Duodenal mucosa (tissue), 2 donors: ENCODE results near the gene AGO1.

Experiments used
- H3K27ac ChIP-seq: one replicate; pipeline ENCODE4 v1.7.0; 2013; ENCODE audit warnings: low read depth, low read length
- H3K27me3 ChIP-seq, 2 donors: one replicate each; pipeline ENCODE4 v1.7.0; 2013; ENCODE audit warnings: low read length in 2 of 2, control low read depth in 1 of 2; ENCODE audit not compliant: insufficient read depth in 2 of 2, control insufficient read depth in 1 of 2
- H3K36me3 ChIP-seq, 2 donors: one replicate each; pipeline ENCODE4 v1.7.0; 2013; ENCODE audit warnings: low read length in 2 of 2, control low read depth in 1 of 2; ENCODE audit not compliant: insufficient read depth in 2 of 2, control insufficient read depth in 1 of 2
- H3K4me1 ChIP-seq, 2 donors: one replicate each; pipeline ENCODE4 v1.7.0; 2013; ENCODE audit warnings: low read length in 2 of 2, control low read depth in 1 of 2; ENCODE audit not compliant: insufficient read depth in 2 of 2, control insufficient read depth in 1 of 2
- H3K4me3 ChIP-seq, 2 donors: one replicate each; pipeline ENCODE4 v1.7.0; 2013; ENCODE audit warnings: low read length in 2 of 2, low read depth in 1 of 2
- H3K9ac ChIP-seq, 2 donors: one replicate each; pipeline ENCODE4 v1.7.0; 2013; ENCODE audit warnings: low read length in 2 of 2, low read depth in 1 of 2
- H3K9me3 ChIP-seq, 2 donors: one replicate each; pipeline ENCODE4 v1.7.0; 2013; ENCODE audit warnings: low read length in 2 of 2, control low read depth in 1 of 2; ENCODE audit not compliant: control insufficient read depth in 1 of 2

AGO1 gene

DNA sequence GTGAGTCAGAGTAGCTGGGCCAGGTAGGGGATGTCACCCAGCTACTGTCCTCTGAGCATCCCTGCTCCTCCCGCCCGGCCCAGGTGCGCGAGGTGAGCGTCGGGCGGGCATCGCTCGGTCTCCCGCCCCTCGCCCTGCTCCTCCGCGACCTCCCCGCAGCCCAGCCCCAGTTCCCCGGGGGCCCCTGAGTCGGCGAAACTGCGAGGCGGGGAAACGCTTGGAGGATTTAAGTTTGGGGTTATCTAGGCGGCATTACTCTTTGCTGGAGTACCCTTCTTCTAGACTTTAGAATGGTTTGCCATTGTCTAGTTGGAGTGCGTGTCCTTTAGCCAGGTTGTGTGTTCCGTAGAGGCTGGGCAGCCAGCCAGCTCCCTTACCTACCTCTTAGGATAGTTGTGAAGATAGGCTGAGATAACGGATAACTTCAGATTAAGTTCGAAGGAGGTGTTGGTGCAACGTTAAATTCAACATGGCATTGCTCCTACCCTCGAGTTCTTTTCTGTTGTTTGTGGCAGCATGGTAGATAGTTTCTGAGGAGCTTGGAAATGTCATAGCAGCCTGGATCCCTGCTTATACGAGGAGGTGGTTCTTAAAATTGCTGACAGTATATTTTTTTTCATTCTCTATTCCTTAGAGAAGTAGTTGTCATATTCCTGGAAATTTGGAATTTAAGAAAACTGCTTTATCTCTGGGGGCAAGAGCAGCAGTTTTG, 48.6 kb downstream of the AGO1 start:
- Histone ChIP-seq H3K27me3 (no peaks in the 10 kb centered on the region), H3K36me3 (no peaks in the 10 kb centered on the region), H3K9me3 (no peaks in the 10 kb centered on the region), H3K27ac (peak overlapping the region; percentile 98), H3K4me1 (peaks cover 14 to 20% of the 10 kb centered on the region in 2 donors), H3K9ac (peak overlapping the region; percentile 81 to 84), H3K4me3 (peak overlapping the region; percentile 80 to 91)

DNA sequence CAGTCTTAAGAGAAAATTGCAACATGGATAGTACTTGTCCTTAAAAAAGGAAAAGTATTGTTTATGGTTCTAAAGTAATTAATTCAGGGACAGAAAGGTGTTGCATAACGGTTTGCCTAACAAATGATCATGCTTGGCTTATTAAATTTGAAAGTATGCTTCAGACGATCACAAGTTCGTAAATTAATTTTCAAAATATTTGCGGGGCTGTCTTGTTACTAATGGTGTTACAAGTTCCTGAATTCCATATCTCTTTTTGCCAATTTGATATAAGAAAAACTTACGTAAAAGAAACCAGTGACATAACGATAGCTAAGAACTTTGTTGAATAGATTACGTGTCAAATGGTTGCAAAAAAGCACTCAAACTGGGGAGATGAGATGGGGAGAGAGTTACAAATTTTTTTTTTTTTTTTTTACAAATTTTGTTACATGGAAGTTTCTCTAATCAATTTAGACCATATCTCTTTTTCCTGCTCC, 49.2 kb downstream of the AGO1 start:
- H3K27ac ChIP-seq, result no peak overlapping the region
- peak overlapping the region; percentile 80 to 91 for H3K4me3 ChIP-seq
- peaks cover 14 to 20% of the 10 kb centered on the region in 2 donors for H3K4me1 ChIP-seq
- H3K9me3 ChIP-seq, result no peaks in the 10 kb centered on the region
- H3K36me3 ChIP-seq, result no peaks in the 10 kb centered on the region
- peak overlapping the region; percentile 81 to 84 for H3K9ac ChIP-seq
- H3K27me3 ChIP-seq, result no peaks in the 10 kb centered on the region

DNA sequence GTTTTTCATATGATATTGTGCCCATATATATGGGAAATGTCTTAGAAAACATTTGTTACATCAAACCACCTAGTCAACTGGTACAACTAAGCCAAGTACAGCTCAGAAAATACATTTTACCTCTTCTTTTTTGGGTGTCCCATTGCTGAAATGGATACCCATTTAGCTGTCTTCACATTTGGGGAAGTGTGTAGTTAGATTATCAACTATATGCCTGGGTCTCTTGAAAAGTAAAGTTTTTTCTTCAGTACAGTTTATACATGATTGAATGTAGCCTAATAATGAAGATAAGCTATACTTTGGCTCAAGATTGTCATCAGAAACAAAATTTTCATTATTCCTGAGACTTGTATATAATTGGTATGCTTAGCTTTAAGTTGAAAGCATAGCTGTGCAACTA, 49.9 kb downstream of the AGO1 start:
- Histone ChIP-seq H3K27ac (no peak overlapping the region), H3K36me3 (no peaks in the 10 kb centered on the region), H3K9ac (no peak overlapping the region), H3K4me1 (peaks cover 14 to 20% of the 10 kb centered on the region in 2 donors), H3K4me3 (no peak overlapping the region), H3K9me3 (no peaks in the 10 kb centered on the region), H3K27me3 (no peaks in the 10 kb centered on the region)

DNA sequence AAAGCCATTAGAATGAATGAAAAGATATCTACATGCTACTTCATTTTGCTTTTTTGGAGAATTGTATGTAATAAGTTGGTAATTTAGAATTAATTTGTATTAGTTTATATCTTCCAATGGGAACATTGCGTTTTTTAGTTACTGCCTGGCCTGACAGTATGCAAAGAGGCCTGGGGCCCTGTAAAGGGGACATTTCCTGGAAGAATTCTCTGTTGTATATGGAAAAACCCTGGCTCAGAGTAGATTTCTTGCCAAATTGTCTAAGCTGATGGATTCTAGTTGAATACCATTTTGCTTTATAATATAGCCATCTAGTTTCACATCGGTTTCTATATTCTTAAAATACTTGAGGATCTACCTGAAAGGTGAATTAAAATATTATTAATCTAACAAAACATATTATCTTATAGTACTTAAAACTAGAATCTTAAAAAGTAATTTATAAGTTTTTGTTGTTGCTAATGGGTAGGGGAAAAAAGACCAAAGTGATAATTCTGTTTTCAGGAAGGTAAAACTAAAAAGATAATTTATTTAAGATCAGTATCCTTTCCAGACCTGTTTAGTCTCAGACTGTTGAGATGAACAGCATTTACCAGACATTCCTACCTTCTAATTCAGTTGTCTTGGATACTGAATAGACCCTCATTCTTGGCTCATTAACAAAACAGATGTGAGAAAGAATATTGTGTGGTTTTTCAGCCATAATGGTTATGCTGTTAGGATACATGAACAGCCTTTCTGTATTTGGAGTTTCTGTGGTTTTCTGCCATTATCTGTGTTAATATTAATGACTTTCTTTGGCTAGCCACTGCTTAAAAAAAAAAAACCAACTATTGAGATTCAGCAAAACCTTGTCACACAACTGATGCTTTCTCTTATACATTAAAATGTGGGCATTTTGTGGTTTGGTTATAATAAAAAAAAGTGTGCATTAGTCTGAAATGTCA, 52.7 kb downstream of the AGO1 start:
- Histone ChIP-seq H3K9me3 (no peaks in the 10 kb centered on the region), H3K9ac (no peak overlapping the region)

DNA sequence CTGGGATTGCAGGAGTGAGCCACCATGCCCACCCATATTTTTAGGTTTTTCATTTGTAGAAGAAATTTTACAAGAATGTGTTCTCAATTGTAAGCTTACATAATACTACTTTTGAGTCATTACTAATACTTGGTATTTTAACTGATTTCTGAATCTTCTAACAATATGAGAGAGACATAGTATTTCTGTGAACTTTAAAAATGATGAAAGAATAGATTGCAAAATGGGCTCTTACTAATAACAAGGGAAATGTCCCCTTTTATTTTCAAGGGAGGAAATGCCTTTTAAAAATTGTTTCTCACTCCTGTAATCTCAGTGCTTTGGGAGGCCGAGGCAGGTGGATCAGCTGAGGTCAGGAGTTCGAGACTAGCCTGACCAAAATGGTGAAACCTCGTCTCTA, 53.8 kb downstream of the AGO1 start:
- no peak overlapping the region for H3K9ac ChIP-seq
- no peaks in the 10 kb centered on the region for H3K9me3 ChIP-seq
- no peak overlapping the region for H3K27ac ChIP-seq
- no peak overlapping the region for H3K4me3 ChIP-seq
- peaks cover 9 to 11% of the 10 kb centered on the region in 2 donors for H3K4me1 ChIP-seq
- no peaks in the 10 kb centered on the region for H3K36me3 ChIP-seq
- H3K27me3 ChIP-seq, result no peaks in the 10 kb centered on the region

More for the DNA sequence above, 52.7 kb downstream of the AGO1 start:
- Histone ChIP-seq H3K36me3 (no peaks in the 10 kb centered on the region), H3K27me3 (no peaks in the 10 kb centered on the region), H3K4me1 (peaks cover 10 to 13% of the 10 kb centered on the region in 2 donors), H3K4me3 (no peak overlapping the region), H3K27ac (no peak overlapping the region)

DNA sequence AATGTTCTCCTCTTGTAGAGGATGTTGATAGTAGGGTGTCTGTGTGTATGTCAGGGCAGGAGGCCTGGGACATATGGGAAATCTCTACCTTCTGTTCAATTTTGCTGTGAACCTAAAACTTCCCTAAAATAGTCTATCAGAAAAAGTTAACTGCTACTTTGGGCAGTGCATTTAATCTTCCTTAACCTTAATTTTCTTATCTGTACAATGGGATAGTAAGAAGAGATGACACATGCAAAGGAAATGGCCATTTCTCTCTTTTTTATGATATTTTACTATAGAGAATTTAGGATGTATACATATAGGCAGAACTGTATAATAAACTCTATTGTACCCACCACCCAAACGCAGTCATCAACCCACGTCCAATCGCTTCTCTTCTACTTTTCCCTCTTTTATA, 56.5 kb downstream of the AGO1 start:
- Histone ChIP-seq H3K4me3 (no peak overlapping the region), H3K9me3 (no peaks in the 10 kb centered on the region), H3K4me1 (peaks cover 0 to 4% of the 10 kb centered on the region in 2 donors), H3K9ac (no peak overlapping the region), H3K36me3 (no peaks in the 10 kb centered on the region), H3K27me3 (no peaks in the 10 kb centered on the region), H3K27ac (no peak overlapping the region)

DNA sequence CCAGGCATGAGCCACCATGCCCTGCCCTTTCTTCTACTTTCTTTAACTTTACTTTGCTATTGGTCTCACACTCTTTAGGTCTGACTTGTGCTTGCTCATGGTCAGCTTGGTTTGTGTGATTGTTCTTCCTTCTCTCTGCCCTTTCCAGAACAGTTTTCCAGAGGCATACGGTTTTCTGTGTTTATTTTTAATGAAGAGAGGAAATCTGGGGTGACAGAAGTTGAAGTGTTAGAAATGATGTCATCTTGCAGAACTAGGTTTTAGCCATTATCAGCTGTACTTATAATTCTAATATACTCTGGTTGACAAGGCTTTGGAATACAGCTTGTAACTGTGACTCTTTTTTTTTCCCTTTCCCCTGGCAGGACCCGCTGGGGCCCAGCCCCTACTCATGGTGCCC, 62.3 kb downstream of the AGO1 start:
- Histone ChIP-seq H3K9ac (no peak overlapping the region), H3K9me3 (no peaks in the 10 kb centered on the region), H3K4me1 (no peaks in the 10 kb centered on the region), H3K36me3 (peaks cover 4 to 6% of the 10 kb centered on the region in 2 donors), H3K4me3 (no peak overlapping the region), H3K27me3 (no peaks in the 10 kb centered on the region), H3K27ac (no peak overlapping the region)

DNA sequence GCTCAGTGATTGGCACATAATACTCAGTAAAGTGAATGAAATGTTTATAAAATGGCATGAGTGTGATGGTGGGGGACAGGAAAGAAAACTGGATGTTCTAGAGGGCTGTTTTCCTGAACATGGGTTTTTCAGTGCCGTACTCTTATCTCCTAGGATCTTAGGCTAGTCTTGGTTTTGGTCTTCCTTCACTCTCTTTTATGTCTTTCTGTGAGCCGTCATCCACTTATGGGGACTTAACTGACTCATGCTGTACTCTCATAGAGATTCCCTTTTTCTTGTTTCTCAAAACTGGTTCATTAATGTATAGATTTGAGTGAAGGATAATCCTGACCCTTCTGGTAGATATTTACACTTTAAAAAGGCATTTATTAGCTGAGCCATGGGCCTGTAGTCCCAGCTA, 64.5 kb downstream of the AGO1 start:
- H3K27ac ChIP-seq, result no peak overlapping the region
- no peak overlapping the region for H3K9ac ChIP-seq
- H3K9me3 ChIP-seq, result no peaks in the 10 kb centered on the region
- H3K4me3 ChIP-seq, result no peak overlapping the region
- peaks cover 4 to 6% of the 10 kb centered on the region in 2 donors for H3K36me3 ChIP-seq
- no peaks in the 10 kb centered on the region for H3K27me3 ChIP-seq
- H3K4me1 ChIP-seq, result no peaks in the 10 kb centered on the region

DNA sequence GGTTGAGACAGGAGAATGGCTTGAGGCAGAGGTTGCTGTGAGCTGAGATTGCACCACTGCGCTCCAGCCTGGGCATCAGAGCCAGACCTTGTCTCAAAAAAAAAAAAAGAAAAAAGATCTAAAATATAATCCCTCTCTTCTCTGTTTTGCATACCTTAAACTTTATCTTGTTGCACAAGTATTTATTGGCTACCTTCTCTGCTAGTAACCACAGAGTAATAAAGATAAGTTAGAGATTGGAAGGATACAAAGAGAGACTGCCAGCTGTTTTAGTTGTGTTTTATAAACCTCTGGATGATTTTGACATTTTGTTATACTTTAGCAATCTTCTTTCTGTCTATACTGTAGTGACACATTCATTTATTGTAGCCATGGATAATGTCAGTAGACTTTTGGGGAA, 75.5 kb downstream of the AGO1 start:
- Histone ChIP-seq H3K27me3 (no peaks in the 10 kb centered on the region), H3K4me3 (no peak overlapping the region), H3K27ac (no peak overlapping the region), H3K36me3 (no peaks in the 10 kb centered on the region), H3K4me1 (no peaks in the 10 kb centered on the region), H3K9me3 (no peaks in the 10 kb centered on the region), H3K9ac (no peak overlapping the region)

DNA sequence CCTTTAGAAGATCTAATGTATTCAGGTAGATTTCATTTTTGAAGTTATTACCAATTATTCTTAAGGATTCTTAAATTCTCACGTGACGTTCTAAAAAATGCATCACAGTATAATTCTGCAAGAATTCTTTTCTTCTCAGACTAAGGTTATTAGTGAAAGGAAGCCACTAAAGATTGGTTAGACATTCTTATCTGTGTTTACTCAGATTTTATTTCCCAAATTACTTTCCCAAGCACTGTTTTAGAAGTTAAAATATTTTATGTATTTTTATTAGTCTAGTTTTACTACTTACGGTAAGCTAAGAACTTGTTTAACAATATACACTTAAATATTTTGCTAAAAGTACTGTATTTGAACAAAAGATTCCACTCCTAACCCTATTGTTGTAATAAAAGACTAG, 76.3 kb downstream of the AGO1 start:
- no peak overlapping the region for H3K27ac ChIP-seq
- H3K9ac ChIP-seq, result no peak overlapping the region
- no peaks in the 10 kb centered on the region for H3K4me1 ChIP-seq
- no peaks in the 10 kb centered on the region for H3K27me3 ChIP-seq
- H3K4me3 ChIP-seq, result no peak overlapping the region
- H3K9me3 ChIP-seq, result no peaks in the 10 kb centered on the region
- no peaks in the 10 kb centered on the region for H3K36me3 ChIP-seq
